Measurements from ENCODE around the gene CWF19L1.

DNA sequence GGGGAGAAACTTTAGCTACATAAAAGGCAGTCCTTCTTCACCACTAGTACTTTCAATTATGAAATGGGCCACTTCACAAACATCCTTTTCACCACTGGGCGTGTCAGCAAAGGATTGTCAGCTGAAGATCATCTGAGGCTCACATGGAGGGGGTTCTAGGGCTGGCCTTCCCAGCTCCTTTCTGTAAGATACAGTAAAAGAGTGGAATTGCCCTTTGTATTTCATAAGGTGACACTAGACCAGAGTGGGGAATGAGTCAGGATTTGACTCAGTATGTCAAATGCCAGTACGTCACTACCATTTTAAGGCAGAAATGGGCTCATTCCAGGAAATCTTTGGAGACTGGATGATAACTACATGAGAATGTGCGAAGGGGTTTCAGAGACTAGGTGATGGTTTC is 40.2 kb upstream of the CWF19L1 start:
- TF ChIP-seq, protein P1, sequence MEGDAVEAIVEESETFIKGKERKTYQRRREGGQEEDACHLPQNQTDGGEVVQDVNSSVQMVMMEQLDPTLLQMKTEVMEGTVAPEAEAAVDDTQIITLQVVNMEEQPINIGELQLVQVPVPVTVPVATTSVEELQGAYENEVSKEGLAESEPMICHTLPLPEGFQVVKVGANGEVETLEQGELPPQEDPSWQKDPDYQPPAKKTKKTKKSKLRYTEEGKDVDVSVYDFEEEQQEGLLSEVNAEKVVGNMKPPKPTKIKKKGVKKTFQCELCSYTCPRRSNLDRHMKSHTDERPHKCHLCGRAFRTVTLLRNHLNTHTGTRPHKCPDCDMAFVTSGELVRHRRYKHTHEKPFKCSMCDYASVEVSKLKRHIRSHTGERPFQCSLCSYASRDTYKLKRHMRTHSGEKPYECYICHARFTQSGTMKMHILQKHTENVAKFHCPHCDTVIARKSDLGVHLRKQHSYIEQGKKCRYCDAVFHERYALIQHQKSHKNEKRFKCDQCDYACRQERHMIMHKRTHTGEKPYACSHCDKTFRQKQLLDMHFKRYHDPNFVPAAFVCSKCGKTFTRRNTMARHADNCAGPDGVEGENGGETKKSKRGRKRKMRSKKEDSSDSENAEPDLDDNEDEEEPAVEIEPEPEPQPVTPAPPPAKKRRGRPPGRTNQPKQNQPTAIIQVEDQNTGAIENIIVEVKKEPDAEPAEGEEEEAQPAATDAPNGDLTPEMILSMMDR (IDR thresholded peaks at IDR 0.05) = no peak
- no peak for TF ChIP-seq EP300 (IDR thresholded peaks at IDR 0.05)
